Hair follicular keratinocyte (primary cell): ENCODE data around the gene F3. TPM values are rescaled to one million over a fixed set of nuclear protein-coding genes. Genes with fewer than 3 reads are reported as not detected.

ENCODE experiments used
- total RNA-seq: library from RNA; depleted of rRNA; stranded (reverse); fragments of >200 nt; gene quantifications from 2 replicates; pipeline ENCODE4 v1.2.3, GENCODE V29; 2015

Gene F3
- total RNA-seq: 773 and 963 TPM in 2 replicates

GRCh38 chr1:94541246-94542087, at the start of gene F3:
Gene F3 (minus strand): TSS chr1:94541759. CDS start chr1:94541636, 123 bp downstream.

Other genes with a start within 250 kb of the F3 start
- 21.2 and 28.4 TPM in 2 replicates for gene ABCD3, start 123.4 kb downstream of the F3 start, total RNA-seq